ENCODE data around the gene MYO7B.

The MYO7B gene

GRCh38 chr2:127664065-127664894 is 128.8 kb downstream of the MYO7B start:
- DNase-seq (ENCODE audit: low read depth) = no peak

DNA sequence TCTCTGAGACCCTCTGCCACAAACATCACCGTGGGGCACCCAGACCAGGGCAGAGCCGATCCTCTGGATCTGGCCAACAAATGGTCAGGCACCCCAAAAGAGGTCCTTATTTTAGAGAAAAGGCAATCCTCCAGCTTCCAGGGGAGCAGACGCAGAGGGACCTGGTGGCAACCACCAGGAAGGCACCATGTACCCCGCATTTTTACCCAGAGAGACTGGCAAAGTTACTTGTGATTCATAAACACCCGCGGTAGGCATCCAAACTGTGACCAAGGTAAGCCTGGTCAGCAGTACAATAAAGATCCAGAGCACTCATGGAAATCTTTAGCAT is 129.4 kb downstream of the MYO7B start:
- DNase-seq (ENCODE audit: low read depth) = no peak

DNA sequence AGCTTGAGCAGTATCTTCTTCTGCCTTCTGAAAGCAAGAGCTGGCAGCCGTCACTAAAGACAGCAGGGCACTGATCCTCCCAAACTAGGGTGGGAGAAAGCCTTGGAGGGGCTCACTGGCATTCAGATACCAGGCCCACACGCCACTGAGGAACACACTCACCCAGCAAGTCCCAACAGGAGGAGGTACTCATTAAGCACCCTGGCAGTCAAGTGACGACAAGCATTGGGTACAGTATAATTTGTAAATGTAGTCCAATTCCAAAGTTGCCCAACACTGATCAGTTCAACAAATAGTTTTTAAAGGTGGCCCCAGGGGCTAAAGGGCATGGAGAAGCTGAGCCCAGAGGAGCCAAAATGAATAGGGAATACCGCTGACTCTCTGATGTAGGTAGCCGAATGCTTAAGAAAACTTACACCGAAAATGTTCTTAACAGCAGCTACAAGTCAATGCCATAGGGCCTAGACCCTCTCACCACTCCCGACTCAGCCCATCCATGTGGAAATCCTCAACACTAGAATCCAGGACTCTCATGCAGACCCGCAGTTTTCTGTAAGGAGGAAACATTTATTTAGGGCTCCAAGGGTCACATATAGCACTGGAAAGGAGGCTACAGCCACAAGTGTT is 129.9 kb downstream of the MYO7B start:
- no peak for DNase-seq (ENCODE audit: low read depth)

DNA sequence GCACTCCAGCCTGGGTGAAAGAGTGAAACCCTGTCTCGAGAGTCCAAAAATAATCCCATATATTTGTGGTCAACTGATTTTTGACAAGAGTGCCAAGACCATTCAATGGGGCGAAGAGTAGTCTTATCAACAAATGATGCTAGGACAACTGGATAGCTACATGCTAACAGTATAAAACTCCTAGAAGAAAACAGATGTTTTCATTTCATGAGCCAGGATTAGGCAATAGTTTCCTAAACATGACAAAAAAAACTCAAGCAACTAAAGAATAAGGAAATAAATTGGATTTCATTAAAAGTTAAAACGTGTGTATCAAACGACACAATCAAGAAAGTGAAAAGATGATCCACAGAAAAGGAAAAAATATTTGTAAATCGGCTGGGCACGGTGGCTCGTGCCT is 133.6 kb downstream of the MYO7B start:
- DNase-seq (ENCODE audit: low read depth) = no peak

- no peak for DNase-seq (ENCODE audit: low read depth)
These were observed 134.8 kb downstream of the MYO7B start for GRCh38 chr2:127670055-127670956.

DNA sequence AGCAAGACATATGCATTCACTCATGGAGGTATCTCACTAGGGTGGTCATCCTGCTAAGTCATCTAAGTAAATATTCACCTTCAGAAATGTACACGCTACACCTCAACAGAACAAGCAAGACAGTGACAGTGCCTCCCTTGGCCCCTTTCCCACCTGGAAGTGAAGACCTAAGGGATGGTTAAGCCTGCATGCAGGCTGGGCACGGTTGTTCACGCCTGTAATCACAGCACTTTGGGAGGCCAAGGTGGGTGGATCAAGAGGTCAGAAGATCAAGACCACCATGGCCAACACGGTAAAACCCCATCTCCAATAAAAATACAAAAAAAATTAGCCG is 135.4 kb downstream of the MYO7B start:
- DNase-seq (ENCODE audit: low read depth) = no peak

GRCh38 chr2:127671557-127672302 is 136.2 kb downstream of the MYO7B start:
- DNase-seq (ENCODE audit: low read depth) = no peak

- no peak for DNase-seq (ENCODE audit: low read depth)
These were observed 137.1 kb downstream of the MYO7B start for GRCh38 chr2:127672341-127673224.

DNA sequence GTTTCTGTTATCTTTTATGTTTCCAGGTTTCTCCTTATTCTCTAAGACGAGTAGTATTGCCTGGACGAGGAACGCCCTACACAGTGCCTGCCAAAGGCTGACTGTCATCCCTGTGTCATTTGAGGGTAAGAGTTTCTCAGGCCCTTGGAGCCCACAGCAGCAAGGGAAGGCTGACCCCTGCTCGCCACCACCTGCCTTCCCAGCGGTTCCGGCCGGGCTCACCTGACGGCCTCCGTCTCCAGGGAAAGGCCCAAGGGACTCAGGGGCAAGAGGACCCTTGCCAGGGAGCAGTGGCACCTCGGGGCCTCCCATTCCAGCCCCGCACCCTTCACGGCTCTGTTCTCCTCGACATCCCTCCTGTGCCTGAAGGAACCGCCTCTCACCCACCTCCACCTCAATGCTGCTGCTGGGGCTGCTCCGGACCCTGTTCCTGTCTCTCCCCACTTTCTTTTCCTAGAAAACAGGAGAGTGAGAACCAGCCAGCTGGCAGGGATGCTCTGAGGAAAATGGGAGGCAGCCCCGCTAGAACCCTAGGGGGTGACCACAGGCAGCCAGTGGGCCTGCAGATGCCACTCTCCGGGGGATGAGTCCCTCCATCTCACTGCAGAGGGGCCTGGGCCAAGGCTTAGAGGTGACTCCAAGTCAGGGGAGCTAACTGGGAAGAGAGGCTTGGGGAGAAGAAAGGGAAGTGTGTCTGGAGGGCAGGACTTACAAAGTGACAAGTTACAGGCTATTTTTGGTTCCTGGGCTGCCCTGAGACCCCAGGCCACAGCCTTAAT is 138.0 kb downstream of the MYO7B start:
- no peak for DNase-seq (ENCODE audit: low read depth)

GRCh38 chr2:127674241-127675209 is 139.0 kb downstream of the MYO7B start:
- no peak for DNase-seq (ENCODE audit: low read depth)

DNA sequence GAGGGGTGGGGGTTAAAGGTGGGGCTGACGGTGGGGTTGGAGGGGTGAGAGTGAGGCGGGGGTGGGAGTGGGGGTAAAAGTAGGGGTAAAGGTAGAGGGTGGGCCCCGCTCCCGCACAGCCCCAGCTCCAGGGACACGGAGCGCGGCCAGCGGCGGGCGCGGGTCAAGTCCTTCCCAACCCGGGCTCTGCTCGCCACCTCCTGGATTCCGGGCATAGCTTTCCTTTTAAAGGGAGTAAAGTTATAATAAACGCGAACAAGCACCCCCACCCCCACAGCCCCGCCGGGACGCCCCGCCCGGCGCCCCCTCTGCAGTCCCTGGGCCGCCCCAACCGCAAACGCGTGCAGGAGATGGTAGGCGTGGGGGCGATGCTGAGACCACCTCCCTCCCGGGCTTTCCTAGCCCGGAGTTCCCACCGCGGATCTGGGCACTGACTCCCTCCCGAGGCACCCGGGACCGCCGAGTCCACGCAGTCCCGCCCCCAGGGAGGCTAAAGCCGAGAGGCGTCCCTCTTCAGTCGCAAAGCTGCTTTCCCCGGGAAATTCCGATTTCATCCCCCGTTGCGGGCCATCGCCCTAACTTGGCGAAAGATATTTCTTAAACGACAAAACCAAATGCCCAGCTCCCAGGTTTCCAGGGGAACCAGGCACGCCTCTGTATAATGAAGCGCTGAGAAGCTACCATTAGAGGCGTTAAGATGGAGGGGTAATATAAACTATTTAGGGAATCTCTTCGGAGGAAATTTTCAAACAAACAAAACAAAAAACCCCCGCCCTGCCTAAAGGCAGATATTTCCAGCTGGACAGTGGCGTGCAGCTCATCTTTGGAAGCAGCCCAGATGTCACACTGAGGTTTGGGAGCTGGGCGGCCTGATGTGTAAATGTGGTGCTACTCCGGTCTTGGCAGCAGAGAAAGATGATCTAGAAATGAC is 140.1 kb downstream of the MYO7B start, which contains the start of gene LIMS2:
Gene LIMS2, minus strand, starts transcription at position 200 of the 931 bp plus-strand sequence. CDS start 506 bp downstream, outside the sequence.
- DNase-seq (ENCODE audit: low read depth) = no peak

DNA sequence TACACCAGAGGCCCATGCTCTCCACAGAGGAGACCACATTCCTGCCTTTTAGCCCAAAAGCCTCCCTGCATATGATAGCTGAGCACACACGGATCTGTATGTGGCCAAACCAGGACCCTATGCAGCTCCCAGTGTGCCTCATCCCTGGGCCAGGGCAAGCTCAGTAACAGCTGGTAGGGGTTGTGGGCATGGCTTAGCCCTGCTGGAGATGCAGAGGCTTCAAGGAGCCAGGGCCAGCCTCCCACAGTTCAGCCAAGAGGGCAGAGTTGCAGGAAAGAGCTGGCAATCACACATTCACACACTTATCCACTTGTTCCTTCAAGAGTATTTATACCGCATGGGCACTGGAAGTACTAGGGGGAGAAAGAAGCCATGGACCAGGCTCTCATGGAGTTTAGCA is 141.4 kb downstream of the MYO7B start:
- DNase-seq (ENCODE audit: low read depth) = no peak

DNA sequence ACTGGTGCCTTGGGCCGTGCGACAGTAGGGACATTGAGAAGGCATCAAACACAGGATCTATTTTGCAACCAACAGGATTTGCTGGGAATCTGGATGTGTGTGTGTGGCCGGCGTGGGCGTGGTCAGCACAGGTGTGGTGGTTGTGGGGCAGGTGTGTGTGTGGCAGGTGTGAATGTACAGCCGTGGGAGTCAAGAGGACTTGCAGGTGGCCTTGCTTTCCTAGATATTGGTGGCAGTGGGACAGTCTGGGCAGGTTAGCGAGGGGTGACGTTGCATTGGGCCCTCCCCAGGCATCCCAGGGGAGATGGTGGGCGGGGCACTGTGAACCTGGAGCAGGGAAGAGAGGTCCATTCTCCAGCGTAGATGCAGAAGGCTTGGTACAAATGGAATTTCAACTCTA is 143.0 kb downstream of the MYO7B start:
- DNase-seq (ENCODE audit: low read depth) = no peak

DNA sequence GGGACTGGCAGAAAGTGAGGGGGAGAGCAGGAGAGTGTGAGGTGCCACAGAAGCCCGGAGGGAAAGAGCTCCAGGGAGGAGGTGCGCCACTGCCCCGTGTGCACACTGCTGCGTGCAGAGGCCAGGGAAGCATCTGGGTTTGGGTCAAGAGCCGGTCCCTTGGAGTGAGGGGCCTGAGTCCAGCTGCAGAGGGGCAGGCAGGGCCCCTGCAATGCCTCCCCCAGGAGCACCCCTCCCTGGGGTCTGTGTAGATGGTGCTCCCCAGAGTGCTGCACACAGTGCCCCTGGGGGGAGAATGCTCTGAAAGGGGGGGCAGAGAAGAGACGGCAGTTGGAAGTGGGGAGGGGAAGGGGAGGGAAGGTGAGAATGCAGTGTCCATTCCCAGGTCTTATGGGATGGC is 143.5 kb downstream of the MYO7B start:
- DNase-seq (ENCODE audit: low read depth) = no peak

DNA sequence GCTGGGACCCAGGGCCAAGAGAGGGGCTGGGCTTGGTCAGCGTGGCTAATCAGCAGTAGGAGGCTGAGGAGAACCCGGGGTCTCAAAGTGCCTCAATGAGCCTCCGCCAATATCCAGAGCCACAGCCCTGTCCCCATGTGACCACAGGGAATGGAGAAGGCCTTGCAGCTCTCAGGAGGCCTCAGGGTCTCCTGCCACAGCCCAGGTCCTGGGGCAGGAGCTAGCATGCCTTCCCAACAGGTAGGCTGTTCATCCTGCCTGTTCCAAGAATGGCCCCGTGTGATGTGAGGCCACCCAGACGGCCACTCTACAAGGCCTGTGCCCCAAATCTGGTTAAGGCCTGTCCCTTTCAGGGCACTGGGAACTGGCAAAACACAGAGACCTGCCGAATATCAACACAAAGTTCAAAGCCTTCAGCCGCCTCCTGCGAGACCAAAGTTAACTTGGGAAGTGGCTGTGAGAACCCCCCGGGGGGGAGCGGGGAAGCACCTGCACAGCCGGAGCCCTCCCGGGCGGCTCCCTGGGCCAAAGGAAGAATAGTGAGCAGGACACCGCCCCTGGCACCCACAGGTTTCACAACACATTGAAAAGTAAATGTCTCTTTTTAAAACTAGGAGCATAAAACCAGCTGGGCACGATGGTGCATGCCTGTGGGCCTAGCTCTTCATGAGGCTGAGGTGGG is 144.3 kb downstream of the MYO7B start:
- no peak for DNase-seq (ENCODE audit: low read depth)

DNA sequence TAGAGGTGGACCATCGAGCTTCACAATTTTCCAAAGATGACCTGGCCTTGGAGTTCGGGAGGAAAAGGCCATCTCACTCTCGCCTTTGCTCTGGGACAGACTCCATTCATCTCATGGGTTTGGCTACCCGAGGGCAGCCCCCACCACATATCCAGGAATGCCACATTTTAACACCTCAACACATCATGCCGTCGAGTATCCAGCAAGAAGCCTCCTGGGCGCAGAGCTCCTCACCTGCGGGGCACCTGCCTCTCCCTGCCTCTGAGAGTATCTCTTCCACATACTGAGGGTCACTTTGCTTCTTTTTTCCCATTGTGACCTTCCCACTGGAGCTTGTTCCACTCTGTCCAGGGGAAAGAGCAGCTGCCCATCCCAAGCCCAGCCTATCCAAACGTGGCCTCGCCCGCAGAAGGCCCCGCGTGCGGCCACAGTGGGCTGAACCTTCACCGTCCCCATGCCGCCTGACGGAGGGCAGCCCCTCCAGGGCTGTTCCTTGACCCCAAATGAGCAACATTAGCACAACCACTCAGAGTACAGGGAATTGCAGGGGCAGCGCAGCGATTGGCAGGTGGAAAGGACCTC is 145.3 kb downstream of the MYO7B start:
- DNase-seq (ENCODE audit: low read depth) = no peak

GRCh38 chr2:127681288-127681804 is 145.9 kb downstream of the MYO7B start:
- no peak for DNase-seq (ENCODE audit: low read depth)
